ENCODE results near the gene TLL1. TPM values are rescaled to one million over a fixed set of nuclear protein-coding genes. Genes with fewer than 3 reads are reported as not detected.

Gene TLL1
- total and polyA plus RNA-seq, 9 donors, result 0.35 to 12.9 (median 1.3) TPM

GRCh38 chr4:165874791-165875371, 1.8 kb downstream of the TLL1 start:
- H3K4me1 ChIP-seq (ENCODE audit: insufficient read depth), result peaks cover 4% of the 10 kb centered on the region
- no peaks in the 10 kb centered on the region for H3K27me3 ChIP-seq
- H3K36me3 ChIP-seq, result no peaks in the 10 kb centered on the region
- TF ChIP-seq POLR2A (IDR thresholded peaks at IDR 0.05), result no peak
- TF ChIP-seq CTCF (IDR thresholded peaks at IDR 0.05), result no peak
- no peak for TF ChIP-seq EP300 (IDR thresholded peaks at IDR 0.05)
- H3K4me3 ChIP-seq, result peak overlapping the region; percentile 39
- H3K9me3 ChIP-seq, result no peaks in the 10 kb centered on the region
- 4 to 9% (median 7%) methylated on average over 37 to 38 of the region's 38 CpGs for WGBS, 3 donors
- H3K27ac ChIP-seq, result no peak overlapping the region
- intact Hi-C loops (cut with DNase I), result no loop called here
- DNase-seq, result no peak

DNA sequence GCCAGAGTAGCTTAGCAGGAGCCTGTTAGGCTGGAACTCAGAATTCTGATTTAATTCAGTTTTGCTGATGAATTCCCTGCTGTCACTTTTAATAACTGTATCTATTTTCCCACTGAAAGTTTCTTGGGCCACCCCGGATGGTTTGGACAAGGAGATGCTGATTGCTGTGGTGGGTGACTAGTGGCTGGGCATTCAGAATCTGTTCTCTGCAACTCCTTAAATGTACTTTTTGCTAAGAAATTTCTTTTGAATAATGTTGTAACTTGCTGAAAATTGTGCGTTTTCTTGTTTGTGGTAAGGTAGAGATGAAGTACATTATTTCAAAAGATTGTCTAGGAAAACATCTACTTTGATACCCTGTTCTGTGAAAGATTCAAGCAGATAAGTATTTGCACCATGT, 2.4 kb downstream of the TLL1 start:
- Histone ChIP-seq H3K4me3 (no peak overlapping the region), H3K36me3 (no peaks in the 10 kb centered on the region), H3K27ac (no peak overlapping the region), H3K9me3 (no peaks in the 10 kb centered on the region), H3K27me3 (no peaks in the 10 kb centered on the region), H3K4me1 (ENCODE audit: insufficient read depth) (peaks cover 4% of the 10 kb centered on the region)
- 83 to 89% (median 85%) methylated on average over 2 of the region's 2 CpGs for WGBS, 3 donors
- intact Hi-C loops (cut with DNase I), result no loop called here
- TF ChIP-seq POLR2A (IDR thresholded peaks at IDR 0.05) (no peak), EP300 (IDR thresholded peaks at IDR 0.05) (no peak), CTCF (IDR thresholded peaks at IDR 0.05) (no peak)
- no peak for DNase-seq

DNA sequence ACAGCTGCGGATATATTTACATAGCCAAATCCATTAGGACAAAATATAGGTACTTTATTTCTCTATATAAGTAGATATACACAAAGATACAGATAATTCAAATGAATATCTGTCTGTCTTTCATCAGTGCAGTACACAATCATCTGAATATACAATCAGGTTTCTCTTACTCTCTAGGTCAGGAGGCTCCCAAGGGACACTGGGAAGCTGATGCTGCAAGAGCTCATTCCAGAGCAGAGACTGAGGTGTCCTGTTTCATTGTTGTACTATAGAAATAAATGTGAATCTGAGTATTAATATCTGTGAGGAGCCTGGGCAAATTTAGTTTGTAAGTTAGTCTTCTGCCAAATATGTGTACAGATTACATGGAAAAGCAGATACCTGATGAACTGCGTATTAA, 4.2 kb downstream of the TLL1 start:
- DNase-seq, result no peak
- Histone ChIP-seq H3K36me3 (no peaks in the 10 kb centered on the region), H3K27ac (no peak overlapping the region), H3K4me1 (ENCODE audit: insufficient read depth) (peaks cover 4% of the 10 kb centered on the region), H3K4me3 (no peak overlapping the region), H3K27me3 (no peaks in the 10 kb centered on the region), H3K9me3 (no peaks in the 10 kb centered on the region)
- 92 to 94% (median 92%) methylated on average over 2 of the region's 2 CpGs for WGBS, 3 donors
- TF ChIP-seq EP300 (IDR thresholded peaks at IDR 0.05), result no peak
- intact Hi-C loops (cut with DNase I), result no loop called here

DNA sequence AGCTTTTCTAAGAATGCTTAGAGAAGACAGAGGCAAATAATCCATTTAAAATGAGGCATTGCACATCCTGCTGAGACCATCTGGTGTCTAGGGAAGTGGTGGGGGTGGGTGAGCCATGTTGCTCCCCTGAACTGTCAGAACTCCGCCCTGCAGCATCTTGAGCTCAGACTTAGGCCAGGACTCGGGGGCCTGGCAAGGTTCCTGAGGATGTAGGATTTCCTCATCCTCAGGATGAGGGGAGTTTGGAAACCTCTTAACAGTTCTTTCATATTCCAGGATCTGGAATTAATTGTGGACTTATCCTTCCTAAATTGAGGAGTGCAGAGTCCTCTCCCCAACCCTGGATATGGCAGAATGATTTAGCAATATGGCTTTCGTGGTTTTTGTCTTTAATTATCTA, 6.6 kb downstream of the TLL1 start:
- no peaks in the 10 kb centered on the region for H3K36me3 ChIP-seq
- TF ChIP-seq POLR2A (IDR thresholded peaks at IDR 0.05) (no peak), CTCF (IDR thresholded peaks at IDR 0.05) (no peak), EP300 (IDR thresholded peaks at IDR 0.05) (no peak)
- peaks cover 2% of the 10 kb centered on the region for H3K4me1 ChIP-seq (ENCODE audit: insufficient read depth)
- intact Hi-C loops (cut with DNase I), result no loop called here
- WGBS, 3 donors, result 48 to 57% (median 48%) methylated on average over 3 of the region's 3 CpGs
- no peak for DNase-seq
- no peak overlapping the region for H3K27ac ChIP-seq
- H3K27me3 ChIP-seq, result no peaks in the 10 kb centered on the region
- no peaks in the 10 kb centered on the region for H3K9me3 ChIP-seq
- no peak overlapping the region for H3K4me3 ChIP-seq

- no peak for DNase-seq
- 79 to 82% (median 81%) methylated on average over 1 of the region's 1 CpG for WGBS, 3 donors
- Histone ChIP-seq H3K27me3 (no peaks in the 10 kb centered on the region), H3K4me1 (ENCODE audit: insufficient read depth) (no peaks in the 10 kb centered on the region), H3K9me3 (no peaks in the 10 kb centered on the region), H3K36me3 (no peaks in the 10 kb centered on the region), H3K4me3 (no peak overlapping the region), H3K27ac (no peak overlapping the region)
- intact Hi-C loops (cut with DNase I), result no loop called here
- TF ChIP-seq EP300 (IDR thresholded peaks at IDR 0.05), result no peak
- no peak for TF ChIP-seq CTCF (IDR thresholded peaks at IDR 0.05)
- TF ChIP-seq POLR2A (IDR thresholded peaks at IDR 0.05), result no peak
Measured at GRCh38 chr4:165894159-165894558, 21.1 kb downstream of the TLL1 start.
